MCF 10A (cell line): ENCODE results near the gene POLR3H. TPM values are rescaled to one million over a fixed set of nuclear protein-coding genes. Genes with fewer than 3 reads are reported as not detected.

Experiments
- BruUV-seq: library from RNA; stranded (reverse); fragments of 400-500 nt; replicated peaks from 2 replicates; lab custom pipeline; 2021; lab: Mats Ljungman, UMichigan
- CTCF ChIA-PET: fragments of 300-600 bp; sonication (Branson Sonifier 250); formaldehyde crosslinking; extraction: SDS; loops from one replicate; lab custom pipeline; 2021; ENCODE audit warnings: antibody characterized with exemption, inconsistent platforms; lab: Yijun Ruan, JAX
- POLR2A ChIA-PET: fragments of 300-600, 350-650 bp; sonication (Branson Sonifier 250); formaldehyde crosslinking; extraction: SDS; loops from one replicate; lab custom pipeline; 2020; ENCODE audit warnings: antibody characterized with exemption, inconsistent platforms; lab: Yijun Ruan, JAX
- DNase-seq: peaks from one replicate; pipeline ENCODE4 v3.0.0-alpha.2; 2018; ENCODE audit not compliant: unreplicated experiment
- H3K27ac Mint-ChIP-seq: one replicate; pipeline ENCODE4 v1.8.0; 2022; ENCODE audit warnings: mild to moderate bottlenecking, low read depth, mixed read lengths; ENCODE audit not compliant: unreplicated experiment
- H3K27me3 Mint-ChIP-seq: one replicate; pipeline ENCODE4 v1.8.0; 2022; ENCODE audit warnings: mixed read lengths; ENCODE audit not compliant: insufficient read depth, unreplicated experiment
- H3K36me3 Mint-ChIP-seq: one replicate; pipeline ENCODE4 v1.8.0; 2022; ENCODE audit warnings: mild to moderate bottlenecking, moderate library complexity, mixed read lengths; ENCODE audit not compliant: insufficient read depth, unreplicated experiment
- H3K4me1 Mint-ChIP-seq: one replicate; pipeline ENCODE4 v1.8.0; 2022; ENCODE audit warnings: mixed read lengths; ENCODE audit not compliant: insufficient read depth, unreplicated experiment
- H3K4me3 Mint-ChIP-seq: one replicate; pipeline ENCODE4 v1.8.0; 2022; ENCODE audit warnings: mild to moderate bottlenecking, moderate library complexity, mixed read lengths; ENCODE audit not compliant: unreplicated experiment
- H3K9me3 Mint-ChIP-seq: one replicate; pipeline ENCODE4 v1.8.0; 2022; ENCODE audit warnings: mixed read lengths; ENCODE audit not compliant: unreplicated experiment
- intact Hi-C: fragments of 100-400 bp; cut with micrococcal nuclease; formaldehyde crosslinking; loops from 2 replicates; pipeline ENCODE4 v1.14.1; 2022
- total RNA-seq: library from RNA; stranded (reverse); gene quantifications from 2 replicates; pipeline ENCODE4 v1.2.3, GENCODE V29; 2022
- TF ChIP-seq, protein P1 (sequence below): fragments of 200-600 bp; IDR thresholded peaks from one replicate; pipeline ENCODE4 v1.8.0; 2022; ENCODE audit warnings: antibody characterized with exemption, mild to moderate bottlenecking; ENCODE audit not compliant: unreplicated experiment

The POLR3H gene
- total RNA-seq, 1 experiment from 2014 or later = 35.5 TPM

DNA sequence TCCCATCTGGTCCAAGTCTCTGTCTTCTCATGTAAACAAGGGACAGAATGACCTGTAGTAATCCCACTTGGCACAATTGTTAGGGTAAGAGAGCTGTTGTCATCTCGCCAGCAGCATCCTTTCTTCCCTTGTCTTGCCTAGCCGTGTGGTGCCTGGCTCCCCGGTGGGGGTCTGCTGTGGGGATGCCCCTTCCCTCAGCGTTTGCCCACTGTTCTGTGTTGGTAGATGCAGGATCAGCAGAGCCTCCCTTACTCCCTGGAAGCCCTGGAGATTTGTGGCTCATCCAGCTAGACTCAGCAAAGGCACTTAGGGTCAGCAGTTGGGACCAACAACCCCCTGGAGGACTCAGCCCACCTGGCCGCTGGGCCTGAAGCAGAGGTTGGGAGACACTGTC lies 62.3 kb downstream of the POLR3H start:
- Mint-ChIP-seq H3K9me3 (no peaks in the 10 kb centered on the region), H3K27ac (no peak overlapping the region), H3K36me3 (peaks cover 31% of the 10 kb centered on the region), H3K27me3 (no peaks in the 10 kb centered on the region), H3K4me3 (no peak overlapping the region), H3K4me1 (peaks cover 28% of the 10 kb centered on the region)
- no TSS peak for BruUV-seq
- CTCF ChIA-PET = interaction anchor here (1.0 to 1.1 kb wide), 2 partner anchors 8 to 36 kb away, joined by 3 to 4 read pairs; no protein-coding TSS in a partner anchor
- TF ChIP-seq, protein P1, sequence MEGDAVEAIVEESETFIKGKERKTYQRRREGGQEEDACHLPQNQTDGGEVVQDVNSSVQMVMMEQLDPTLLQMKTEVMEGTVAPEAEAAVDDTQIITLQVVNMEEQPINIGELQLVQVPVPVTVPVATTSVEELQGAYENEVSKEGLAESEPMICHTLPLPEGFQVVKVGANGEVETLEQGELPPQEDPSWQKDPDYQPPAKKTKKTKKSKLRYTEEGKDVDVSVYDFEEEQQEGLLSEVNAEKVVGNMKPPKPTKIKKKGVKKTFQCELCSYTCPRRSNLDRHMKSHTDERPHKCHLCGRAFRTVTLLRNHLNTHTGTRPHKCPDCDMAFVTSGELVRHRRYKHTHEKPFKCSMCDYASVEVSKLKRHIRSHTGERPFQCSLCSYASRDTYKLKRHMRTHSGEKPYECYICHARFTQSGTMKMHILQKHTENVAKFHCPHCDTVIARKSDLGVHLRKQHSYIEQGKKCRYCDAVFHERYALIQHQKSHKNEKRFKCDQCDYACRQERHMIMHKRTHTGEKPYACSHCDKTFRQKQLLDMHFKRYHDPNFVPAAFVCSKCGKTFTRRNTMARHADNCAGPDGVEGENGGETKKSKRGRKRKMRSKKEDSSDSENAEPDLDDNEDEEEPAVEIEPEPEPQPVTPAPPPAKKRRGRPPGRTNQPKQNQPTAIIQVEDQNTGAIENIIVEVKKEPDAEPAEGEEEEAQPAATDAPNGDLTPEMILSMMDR = no peak
- DNase-seq = no peak
- POLR2A ChIA-PET = interaction anchor here (2.5 kb wide), 1 partner anchor 13 kb away, joined by 9 read pairs; the partner anchor contains the start of genes ACO2 and PHF5A
- intact Hi-C loops = no loop called here

DNA sequence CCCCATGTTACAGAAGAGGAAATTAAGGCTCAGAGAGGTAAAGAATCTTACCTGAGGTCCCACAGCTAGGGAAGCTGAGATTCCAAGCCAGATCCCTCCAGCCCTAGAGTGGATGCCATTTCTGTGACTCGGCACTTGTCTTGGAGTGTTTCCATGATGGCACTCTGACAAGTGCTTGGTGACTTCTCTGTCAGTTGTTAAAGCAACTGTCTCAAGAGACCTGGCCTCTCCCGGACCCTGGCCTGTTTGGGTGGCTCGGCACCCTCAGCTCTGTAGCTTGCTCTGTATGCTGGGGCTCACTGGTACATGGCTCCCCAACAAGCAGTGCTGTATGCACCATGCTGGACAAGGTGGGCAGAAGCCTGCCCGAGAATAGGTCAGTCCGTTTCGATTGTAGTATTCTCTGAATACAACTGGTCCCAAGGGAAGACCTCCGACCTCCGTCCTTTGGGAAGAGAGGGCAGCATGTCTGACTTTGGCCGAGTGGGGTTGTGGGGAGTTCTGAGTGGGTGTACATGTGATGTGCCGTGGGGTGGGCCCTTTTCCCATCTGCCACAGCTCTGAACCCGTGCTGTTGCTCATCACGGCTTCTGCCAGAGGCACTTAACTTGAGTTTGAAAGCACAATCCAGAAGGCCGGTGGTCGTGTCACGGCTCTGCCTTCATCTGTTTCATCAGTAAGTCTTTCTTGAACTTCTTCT lies 63.0 kb downstream of the POLR3H start:
- Mint-ChIP-seq H3K27me3 (no peaks in the 10 kb centered on the region), H3K4me3 (no peak overlapping the region), H3K36me3 (peaks cover 32% of the 10 kb centered on the region), H3K27ac (peak overlapping the region; percentile 25), H3K4me1 (peaks cover 25% of the 10 kb centered on the region), H3K9me3 (no peaks in the 10 kb centered on the region)
- ChIA-PET POLR2A (interaction anchor here (1.0 to 4.4 kb wide), 4 partner anchors 12 to 35 kb away, joined by 4 to 39 read pairs (median 7); partner anchors contain the start of genes ACO2, PHF5A and TOB2), CTCF (interaction anchor here (0.6 to 1.1 kb wide), 4 partner anchors 8 to 200 kb away, joined by 3 to 4 read pairs (median 3); no protein-coding TSS in a partner anchor)
- intact Hi-C loops = no loop called here
- DNase-seq = no peak
- BruUV-seq = no TSS peak
- TF ChIP-seq, protein P1 = no peak

DNA sequence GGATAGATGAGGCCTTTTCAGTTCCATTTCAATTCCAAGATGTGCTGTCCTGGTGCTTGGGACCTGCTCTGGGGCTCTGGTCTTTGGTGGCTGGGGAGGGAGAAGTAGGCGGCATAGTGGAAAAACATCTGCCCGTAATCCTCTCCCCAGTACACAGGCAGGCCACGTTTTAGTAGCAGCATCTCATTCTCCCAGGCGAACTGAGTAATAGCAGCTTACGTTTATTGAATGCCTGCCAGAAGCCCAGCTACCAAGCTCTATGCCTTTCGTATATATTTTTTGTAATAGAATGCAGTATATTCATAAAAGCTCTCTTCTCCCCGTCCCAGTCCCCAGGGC lies 63.9 kb downstream of the POLR3H start:
- TF ChIP-seq, protein P1 = no peak
- no TSS peak for BruUV-seq
- Mint-ChIP-seq H3K27me3 (no peaks in the 10 kb centered on the region), H3K4me3 (no peak overlapping the region), H3K4me1 (peaks cover 25% of the 10 kb centered on the region), H3K27ac (peak overlapping the region; percentile 25), H3K9me3 (no peaks in the 10 kb centered on the region), H3K36me3 (peaks cover 33% of the 10 kb centered on the region)
- DNase-seq = peak; percentile 34
- ChIA-PET CTCF (interaction anchor here (0.6 to 1.5 kb wide), 3 partner anchors 15 to 559 kb away, joined by 3 read pairs; no protein-coding TSS in a partner anchor), POLR2A (interaction anchor here (1.0 to 4.4 kb wide), 4 partner anchors 11 to 34 kb away, joined by 4 to 39 read pairs (median 4); partner anchors contain the start of genes ACO2, PHF5A and TOB2)
- intact Hi-C loops = no loop called here

DNA sequence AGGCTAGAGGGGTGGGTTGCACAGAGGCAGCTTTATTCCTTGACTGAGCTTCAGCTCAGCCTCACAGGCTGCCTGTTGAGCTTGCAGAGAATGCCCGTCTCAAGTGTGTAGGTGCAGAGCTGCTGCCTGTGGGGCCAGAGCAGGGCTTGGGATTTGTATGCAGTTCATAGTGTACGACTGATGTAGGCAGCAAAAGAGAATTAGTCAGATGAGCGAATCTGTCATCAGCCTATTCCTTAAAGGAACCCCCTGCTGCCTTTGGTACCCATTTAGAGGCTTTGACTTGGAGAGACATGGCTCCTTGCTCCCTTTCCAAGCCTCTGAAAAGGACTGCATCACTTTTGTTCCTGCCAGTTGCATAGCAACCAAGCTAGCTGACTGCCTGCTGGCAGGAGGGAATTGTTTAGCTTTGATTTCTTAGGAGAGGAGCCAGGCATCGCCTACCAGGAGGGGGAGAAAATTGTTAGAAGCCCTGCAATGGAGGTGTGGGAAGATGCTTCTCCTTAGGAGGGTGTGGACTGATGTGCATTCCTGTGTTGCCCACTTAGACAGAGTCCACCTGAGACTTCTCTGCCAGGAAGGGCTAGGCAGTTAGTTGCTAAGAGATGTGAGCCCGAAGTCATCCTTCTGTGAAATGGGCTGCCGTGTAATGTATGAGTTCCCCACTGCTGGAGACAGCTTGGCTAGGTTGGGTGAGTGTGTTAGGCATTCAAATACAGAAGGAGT lies 64.4 kb downstream of the POLR3H start:
- TF ChIP-seq, protein P1 = no peak
- Mint-ChIP-seq H3K27ac (peak overlapping the region; percentile 37), H3K9me3 (no peaks in the 10 kb centered on the region), H3K27me3 (no peaks in the 10 kb centered on the region), H3K4me1 (peaks cover 25% of the 10 kb centered on the region), H3K4me3 (no peak overlapping the region), H3K36me3 (peaks cover 35% of the 10 kb centered on the region)
- POLR2A ChIA-PET = interaction anchor here (0.7 to 4.4 kb wide), 5 partner anchors 10 to 36 kb away, joined by 3 to 39 read pairs (median 4); partner anchors contain the start of genes ACO2, PHF5A and TOB2
- DNase-seq = peak; percentile 12
- BruUV-seq = no TSS peak
- intact Hi-C loops = no loop called here
- CTCF ChIA-PET = interaction anchor here (0.6 to 2.5 kb wide), 6 partner anchors 14 to 558 kb away, joined by 3 to 10 read pairs (median 3); no protein-coding TSS in a partner anchor
